ENCODE data around the gene RPS16.

DNA sequence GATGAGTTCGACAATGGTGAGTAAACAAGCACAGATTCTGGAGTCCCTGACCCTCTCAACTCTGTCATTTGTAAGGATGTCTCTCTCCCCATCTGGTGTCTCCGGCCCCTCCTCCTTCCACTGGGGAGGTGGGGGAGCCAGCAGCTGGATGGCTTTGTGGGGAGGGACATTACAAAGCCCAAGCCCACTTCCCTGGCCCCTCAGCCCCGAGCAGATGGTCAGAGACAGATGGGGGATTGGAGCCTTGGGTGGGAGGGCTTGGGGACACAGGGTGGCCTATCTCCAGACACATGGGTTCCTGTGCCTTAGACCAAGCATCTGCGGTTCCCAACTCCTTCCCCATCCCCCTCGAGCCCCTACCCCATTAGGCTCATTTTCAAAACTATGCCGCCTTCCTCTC is 47.4 kb upstream of the RPS16 start:
- TF ChIP-seq, protein P1, sequence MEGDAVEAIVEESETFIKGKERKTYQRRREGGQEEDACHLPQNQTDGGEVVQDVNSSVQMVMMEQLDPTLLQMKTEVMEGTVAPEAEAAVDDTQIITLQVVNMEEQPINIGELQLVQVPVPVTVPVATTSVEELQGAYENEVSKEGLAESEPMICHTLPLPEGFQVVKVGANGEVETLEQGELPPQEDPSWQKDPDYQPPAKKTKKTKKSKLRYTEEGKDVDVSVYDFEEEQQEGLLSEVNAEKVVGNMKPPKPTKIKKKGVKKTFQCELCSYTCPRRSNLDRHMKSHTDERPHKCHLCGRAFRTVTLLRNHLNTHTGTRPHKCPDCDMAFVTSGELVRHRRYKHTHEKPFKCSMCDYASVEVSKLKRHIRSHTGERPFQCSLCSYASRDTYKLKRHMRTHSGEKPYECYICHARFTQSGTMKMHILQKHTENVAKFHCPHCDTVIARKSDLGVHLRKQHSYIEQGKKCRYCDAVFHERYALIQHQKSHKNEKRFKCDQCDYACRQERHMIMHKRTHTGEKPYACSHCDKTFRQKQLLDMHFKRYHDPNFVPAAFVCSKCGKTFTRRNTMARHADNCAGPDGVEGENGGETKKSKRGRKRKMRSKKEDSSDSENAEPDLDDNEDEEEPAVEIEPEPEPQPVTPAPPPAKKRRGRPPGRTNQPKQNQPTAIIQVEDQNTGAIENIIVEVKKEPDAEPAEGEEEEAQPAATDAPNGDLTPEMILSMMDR (conservative IDR thresholded peaks at IDR 0.05) = no peak
- TF ChIP-seq EZH2 (IDR thresholded peaks at IDR 0.05; ENCODE audit: low read depth) = no peak
